SK-N-SH treated with all-trans-retinoic acid at 6 μM for 48 hours (cell line): Measurements from ENCODE around the gene SMYD3.

Source experiments
- ATAC-seq: fragments of 200-7000 bp; cut with Tn5 transposase; 3 replicates; pipeline ENCODE4 v1.9.1; 2020; ENCODE audit warnings: mild to moderate bottlenecking, moderate library complexity
- ARNTL ChIP-seq: fragments of 450-650 bp; formaldehyde crosslinking; IDR thresholded peaks from 2 replicates; pipeline ENCODE4 v1.5.0; 2020; ENCODE audit warnings: low read depth, mild to moderate bottlenecking, moderate library complexity, borderline replicate concordance
- BACH2 ChIP-seq: fragments of 250-450 bp; sonication (Bioruptor Pico); IDR thresholded peaks from 2 replicates; pipeline ENCODE4 v1.9.0; 2021; ENCODE audit warnings: mild to moderate bottlenecking, borderline replicate concordance
- CSDC2 ChIP-seq: fragments of 250-450 bp; sonication (Bioruptor Pico); IDR thresholded peaks from 2 replicates; pipeline ENCODE4 v1.5.0; 2020; ENCODE audit warnings: mild to moderate bottlenecking, moderate library complexity
- ESRRG ChIP-seq: fragments of 250-450 bp; sonication (Bioruptor Pico); IDR thresholded peaks from 2 replicates; pipeline ENCODE4 v1.6.1; 2021; ENCODE audit warnings: mild to moderate bottlenecking
- GLIS3 ChIP-seq: fragments of 250-450 bp; sonication (Bioruptor Pico); IDR thresholded peaks from 2 replicates; pipeline ENCODE4 v1.5.0; 2020; ENCODE audit warnings: mild to moderate bottlenecking, moderate library complexity
- ISL1 ChIP-seq: fragments of 250-450 bp; sonication (Bioruptor Pico); IDR thresholded peaks from 2 replicates; pipeline ENCODE4 v2.1.2; 2022; ENCODE audit warnings: mild to moderate bottlenecking, moderate library complexity
- OSR1 ChIP-seq: fragments of 250-450 bp; sonication (Bioruptor Pico); IDR thresholded peaks from 2 replicates; pipeline ENCODE4 v1.8.0; 2022; ENCODE audit warnings: moderate library complexity, mild to moderate bottlenecking, inconsistent platforms
- PATZ1 ChIP-seq: fragments of 250-450 bp; sonication (Bioruptor Pico); IDR thresholded peaks from 2 replicates; pipeline ENCODE4 v1.8.0; 2020; ENCODE audit warnings: mild to moderate bottlenecking, moderate library complexity, borderline replicate concordance
- POU6F1 ChIP-seq: fragments of 250-450 bp; sonication (Bioruptor Pico); IDR thresholded peaks from 2 replicates; pipeline ENCODE4 v1.8.0; 2021; ENCODE audit warnings: low read depth, mild to moderate bottlenecking, moderate library complexity, borderline replicate concordance
- PPARA ChIP-seq: fragments of 250-450 bp; sonication (Bioruptor Pico); IDR thresholded peaks from 2 replicates; pipeline ENCODE4 v1.5.0; 2020; ENCODE audit warnings: mild to moderate bottlenecking, borderline replicate concordance
- RARB ChIP-seq: fragments of 250-450 bp; sonication (Bioruptor Pico); IDR thresholded peaks from 2 replicates; pipeline ENCODE4 v1.8.0; 2021; ENCODE audit warnings: mild to moderate bottlenecking, moderate library complexity
- TOX ChIP-seq: fragments of 250-450 bp; sonication (Bioruptor Pico); IDR thresholded peaks from 2 replicates; pipeline ENCODE4 v1.8.0; 2021; ENCODE audit warnings: mild to moderate bottlenecking, moderate library complexity, borderline replicate concordance
- TSHZ2 ChIP-seq: fragments of 250-450 bp; sonication (Bioruptor Pico); IDR thresholded peaks from 2 replicates; pipeline ENCODE4 v1.5.0; 2020; ENCODE audit warnings: mild to moderate bottlenecking, moderate library complexity
- ZC3H10 ChIP-seq: fragments of 250-450 bp; sonication (Bioruptor Pico); IDR thresholded peaks from 2 replicates; pipeline ENCODE4 v1.5.1; 2021; ENCODE audit warnings: mild to moderate bottlenecking, moderate library complexity
- ZFP3 ChIP-seq: fragments of 250-450 bp; sonication (Bioruptor Pico); IDR thresholded peaks from 2 replicates; pipeline ENCODE4 v1.5.0; 2020; ENCODE audit warnings: mild to moderate bottlenecking, moderate library complexity
- ZFP30 ChIP-seq: fragments of 450-650 bp; formaldehyde crosslinking; IDR thresholded peaks from 2 replicates; pipeline ENCODE4 v1.5.0; 2022; ENCODE audit warnings: mild to moderate bottlenecking, moderate library complexity
- ZNF565 ChIP-seq: fragments of 450-650 bp; formaldehyde crosslinking; conservative IDR thresholded peaks from 2 replicates; pipeline ENCODE4 v1.5.0; 2020; ENCODE audit warnings: low read depth, mild to moderate bottlenecking, moderate library complexity
- ZNF70 ChIP-seq: fragments of 450-650 bp; formaldehyde crosslinking; IDR thresholded peaks from 2 replicates; pipeline ENCODE4 v1.5.0; 2020; ENCODE audit warnings: mild to moderate bottlenecking, moderate library complexity
- TF ChIP-seq, protein P1 (sequence below): fragments of 250-450 bp; sonication (Bioruptor Pico); IDR thresholded peaks from 2 replicates; pipeline ENCODE4 v1.5.1; 2021; ENCODE audit warnings: mild to moderate bottlenecking, moderate library complexity
- TF ChIP-seq, protein P2 (sequence below): fragments of 250-450 bp; sonication (Bioruptor Pico); IDR thresholded peaks from 2 replicates; pipeline ENCODE4 v1.5.1; 2020; ENCODE audit warnings: low read depth, mild to moderate bottlenecking, moderate library complexity

The SMYD3 gene

DNA sequence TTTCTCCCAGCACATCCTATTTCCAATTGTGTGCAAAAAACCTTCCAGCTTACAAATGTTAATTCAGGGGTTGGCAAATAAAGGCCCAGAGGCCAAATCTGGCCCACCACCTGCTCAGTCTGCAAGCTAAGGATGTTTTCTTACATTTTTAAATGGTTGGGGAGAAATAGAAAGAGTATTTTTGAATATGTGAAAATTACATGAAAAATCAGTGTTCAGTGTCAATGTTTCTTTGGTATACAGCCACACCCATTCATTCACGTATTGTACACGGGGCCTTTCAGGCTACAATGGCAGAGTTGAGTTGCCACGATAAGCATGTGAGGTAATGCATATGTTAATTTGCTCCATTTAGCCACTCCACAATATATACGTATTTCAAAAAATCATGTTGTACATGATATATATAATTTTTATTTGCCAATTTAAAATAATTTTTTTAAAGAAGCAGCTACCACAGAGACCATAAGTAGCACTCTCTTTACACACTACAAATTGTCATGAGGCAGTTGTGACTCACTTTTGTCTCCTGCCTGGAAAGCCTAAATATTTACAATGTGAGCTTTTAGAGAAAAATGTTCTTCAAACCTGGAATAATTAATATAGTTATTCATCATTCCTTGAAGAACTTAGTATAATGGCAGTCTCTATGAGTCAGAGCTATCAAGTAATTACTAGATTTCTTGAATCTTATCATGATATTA is 189.6 kb downstream of the SMYD3 start (continued):
- TF ChIP-seq CSDC2 (CRISPR knock-in tag) (no peak), PATZ1 (CRISPR knock-in tag) (no peak), ZNF70 (CRISPR knock-in tag) (no peak), ARNTL (no peak), GLIS3 (CRISPR knock-in tag) (no peak), ISL1 (CRISPR knock-in tag) (peak; percentile 94), PPARA (CRISPR knock-in tag) (no peak), OSR1 (CRISPR knock-in tag) (no peak)
- TF ChIP-seq, protein P1, sequence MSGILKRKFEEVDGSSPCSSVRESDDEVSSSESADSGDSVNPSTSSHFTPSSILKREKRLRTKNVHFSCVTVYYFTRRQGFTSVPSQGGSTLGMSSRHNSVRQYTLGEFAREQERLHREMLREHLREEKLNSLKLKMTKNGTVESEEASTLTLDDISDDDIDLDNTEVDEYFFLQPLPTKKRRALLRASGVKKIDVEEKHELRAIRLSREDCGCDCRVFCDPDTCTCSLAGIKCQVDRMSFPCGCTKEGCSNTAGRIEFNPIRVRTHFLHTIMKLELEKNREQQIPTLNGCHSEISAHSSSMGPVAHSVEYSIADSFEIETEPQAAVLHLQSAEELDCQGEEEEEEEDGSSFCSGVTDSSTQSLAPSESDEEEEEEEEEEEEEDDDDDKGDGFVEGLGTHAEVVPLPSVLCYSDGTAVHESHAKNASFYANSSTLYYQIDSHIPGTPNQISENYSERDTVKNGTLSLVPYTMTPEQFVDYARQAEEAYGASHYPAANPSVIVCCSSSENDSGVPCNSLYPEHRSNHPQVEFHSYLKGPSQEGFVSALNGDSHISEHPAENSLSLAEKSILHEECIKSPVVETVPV (CRISPR knock-in tag): no peak

DNA sequence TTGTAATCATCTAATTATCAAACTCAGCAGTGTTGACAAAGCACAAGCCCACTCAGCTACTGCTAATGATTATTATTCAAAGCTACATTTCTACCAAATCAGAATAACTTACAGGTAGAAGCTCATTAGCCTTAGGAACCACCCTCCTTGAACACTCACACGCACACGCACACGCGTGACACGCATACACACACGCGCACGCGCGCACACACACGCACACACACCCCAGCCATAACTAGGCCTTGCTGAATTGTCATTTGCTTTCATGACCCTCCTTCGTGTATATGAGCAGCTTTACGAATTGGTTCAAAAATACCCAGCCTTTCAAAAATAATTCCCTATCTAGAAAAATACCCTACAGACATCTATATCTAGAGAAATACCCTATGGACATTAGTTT is 195.6 kb downstream of the SMYD3 start:
- TF ChIP-seq ZFP3 (CRISPR knock-in tag) (no peak), ESRRG (no peak), GLIS3 (CRISPR knock-in tag) (no peak), ZC3H10 (CRISPR knock-in tag) (no peak), POU6F1 (CRISPR knock-in tag) (no peak), TSHZ2 (CRISPR knock-in tag) (no peak), ZNF565 (CRISPR knock-in tag) (no peak), BACH2 (CRISPR knock-in tag) (no peak), ZFP30 (CRISPR knock-in tag) (no peak), ARNTL (no peak), OSR1 (CRISPR knock-in tag) (no peak), PATZ1 (CRISPR knock-in tag) (no peak), TOX (CRISPR knock-in tag) (no peak), RARB (CRISPR knock-in tag) (no peak), CSDC2 (CRISPR knock-in tag) (no peak), PPARA (CRISPR knock-in tag) (no peak), ISL1 (CRISPR knock-in tag) (no peak)
- TF ChIP-seq, protein P1 (CRISPR knock-in tag): no peak
- TF ChIP-seq, protein P2, sequence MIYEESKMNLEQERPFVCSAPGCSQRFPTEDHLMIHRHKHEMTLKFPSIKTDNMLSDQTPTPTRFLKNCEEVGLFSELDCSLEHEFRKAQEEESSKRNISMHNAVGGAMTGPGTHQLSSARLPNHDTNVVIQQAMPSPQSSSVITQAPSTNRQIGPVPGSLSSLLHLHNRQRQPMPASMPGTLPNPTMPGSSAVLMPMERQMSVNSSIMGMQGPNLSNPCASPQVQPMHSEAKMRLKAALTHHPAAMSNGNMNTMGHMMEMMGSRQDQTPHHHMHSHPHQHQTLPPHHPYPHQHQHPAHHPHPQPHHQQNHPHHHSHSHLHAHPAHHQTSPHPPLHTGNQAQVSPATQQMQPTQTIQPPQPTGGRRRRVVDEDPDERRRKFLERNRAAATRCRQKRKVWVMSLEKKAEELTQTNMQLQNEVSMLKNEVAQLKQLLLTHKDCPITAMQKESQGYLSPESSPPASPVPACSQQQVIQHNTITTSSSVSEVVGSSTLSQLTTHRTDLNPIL (CRISPR knock-in tag): no peak
- ATAC-seq: no peak
